ENCODE measurements around the gene RFC2.
"Not testable (repeated sequence)": the region's sequence is repeated elsewhere in the genome, so short reads cannot be mapped to it uniquely, and the experiment has no call there.

RFC2 gene

GRCh38 chr7:74206589-74207120, 47.5 kb downstream of the RFC2 start:
- Histone ChIP-seq H3K4me3 (ENCODE audit: low read length) (no peak overlapping the region), H3K4me1 (ENCODE audit: control insufficient read depth, low read depth, low read length) (no peaks in the 10 kb centered on the region), H3K9me3 (ENCODE audit: control insufficient read depth, low read depth, low read length) (no peaks in the 10 kb centered on the region), H3K9ac (ENCODE audit: low read length) (no peak overlapping the region), H3K36me3 (ENCODE audit: control insufficient read depth, low read depth, low read length) (no peaks in the 10 kb centered on the region), H3K27me3 (ENCODE audit: control insufficient read depth, insufficient read depth, low read length) (no peaks in the 10 kb centered on the region), H3K27ac (ENCODE audit: low read length) (no peak overlapping the region)

- H3K4me1 ChIP-seq (ENCODE audit: control insufficient read depth, low read depth, low read length); H3K9ac ChIP-seq (ENCODE audit: low read length); H3K36me3 ChIP-seq (ENCODE audit: control insufficient read depth, low read depth, low read length); H3K4me3 ChIP-seq (ENCODE audit: low read length); H3K27me3 ChIP-seq (ENCODE audit: control insufficient read depth, insufficient read depth, low read length); H3K9me3 ChIP-seq (ENCODE audit: control insufficient read depth, low read depth, low read length); H3K27ac ChIP-seq (ENCODE audit: low read length): not testable (repeated sequence)
Observed at GRCh38 chr7:74206052-74206451, 48.1 kb downstream of the RFC2 start.

- Histone ChIP-seq H3K4me1 (ENCODE audit: control insufficient read depth, low read depth, low read length) (no peaks in the 10 kb centered on the region), H3K9me3 (ENCODE audit: control insufficient read depth, low read depth, low read length) (no peaks in the 10 kb centered on the region), H3K4me3 (ENCODE audit: low read length) (no peak overlapping the region), H3K27ac (ENCODE audit: low read length) (no peak overlapping the region), H3K36me3 (ENCODE audit: control insufficient read depth, low read depth, low read length) (no peaks in the 10 kb centered on the region), H3K27me3 (ENCODE audit: control insufficient read depth, insufficient read depth, low read length) (no peaks in the 10 kb centered on the region), H3K9ac (ENCODE audit: low read length) (no peak overlapping the region)
Observed at GRCh38 chr7:74203956-74204618, 50.1 kb downstream of the RFC2 start.

- no peak overlapping the region for H3K27ac ChIP-seq (ENCODE audit: low read length)
- no peaks in the 10 kb centered on the region for H3K4me1 ChIP-seq (ENCODE audit: control insufficient read depth, low read depth, low read length)
- no peak overlapping the region for H3K9ac ChIP-seq (ENCODE audit: low read length)
- no peaks in the 10 kb centered on the region for H3K36me3 ChIP-seq (ENCODE audit: control insufficient read depth, low read depth, low read length)
- H3K4me3 ChIP-seq (ENCODE audit: low read length) = no peak overlapping the region
- no peaks in the 10 kb centered on the region for H3K27me3 ChIP-seq (ENCODE audit: control insufficient read depth, insufficient read depth, low read length)
- H3K9me3 ChIP-seq (ENCODE audit: control insufficient read depth, low read depth, low read length) = no peaks in the 10 kb centered on the region
Observed at GRCh38 chr7:74202841-74203556, 51.2 kb downstream of the RFC2 start.

- Histone ChIP-seq H3K27ac (ENCODE audit: low read length) (no peak overlapping the region), H3K36me3 (ENCODE audit: control insufficient read depth, low read depth, low read length) (peaks cover 20% of the 10 kb centered on the region), H3K4me1 (ENCODE audit: control insufficient read depth, low read depth, low read length) (no peaks in the 10 kb centered on the region), H3K27me3 (ENCODE audit: control insufficient read depth, insufficient read depth, low read length) (no peaks in the 10 kb centered on the region), H3K9me3 (ENCODE audit: control insufficient read depth, low read depth, low read length) (no peaks in the 10 kb centered on the region), H3K4me3 (ENCODE audit: low read length) (no peak overlapping the region), H3K9ac (ENCODE audit: low read length) (no peak overlapping the region)
Observed at GRCh38 chr7:74199551-74200355, 54.4 kb downstream of the RFC2 start.

GRCh38 chr7:74197449-74198124, 56.6 kb downstream of the RFC2 start:
- Histone ChIP-seq H3K4me1 (ENCODE audit: control insufficient read depth, low read depth, low read length) (no peaks in the 10 kb centered on the region), H3K27me3 (ENCODE audit: control insufficient read depth, insufficient read depth, low read length) (no peaks in the 10 kb centered on the region), H3K9ac (ENCODE audit: low read length) (no peak overlapping the region), H3K9me3 (ENCODE audit: control insufficient read depth, low read depth, low read length) (no peaks in the 10 kb centered on the region), H3K36me3 (ENCODE audit: control insufficient read depth, low read depth, low read length) (peaks cover 41% of the 10 kb centered on the region), H3K27ac (ENCODE audit: low read length) (no peak overlapping the region), H3K4me3 (ENCODE audit: low read length) (no peak overlapping the region)

- not testable (repeated sequence) for H3K9me3 ChIP-seq (ENCODE audit: control insufficient read depth, low read depth, low read length); H3K27me3 ChIP-seq (ENCODE audit: control insufficient read depth, insufficient read depth, low read length); H3K4me1 ChIP-seq (ENCODE audit: control insufficient read depth, low read depth, low read length); H3K27ac ChIP-seq (ENCODE audit: low read length); H3K9ac ChIP-seq (ENCODE audit: low read length); H3K4me3 ChIP-seq (ENCODE audit: low read length)
- H3K36me3 ChIP-seq (ENCODE audit: control insufficient read depth, low read depth, low read length) = peaks cover 56% of the 10 kb centered on the region
Observed at GRCh38 chr7:74195968-74196654, 58.1 kb downstream of the RFC2 start.

- not testable (repeated sequence) for H3K27ac ChIP-seq (ENCODE audit: low read length); H3K27me3 ChIP-seq (ENCODE audit: control insufficient read depth, insufficient read depth, low read length); H3K9me3 ChIP-seq (ENCODE audit: control insufficient read depth, low read depth, low read length); H3K4me1 ChIP-seq (ENCODE audit: control insufficient read depth, low read depth, low read length); H3K9ac ChIP-seq (ENCODE audit: low read length); H3K4me3 ChIP-seq (ENCODE audit: low read length)
- H3K36me3 ChIP-seq (ENCODE audit: control insufficient read depth, low read depth, low read length) = peaks cover 64% of the 10 kb centered on the region
Observed at GRCh38 chr7:74195139-74195860, 58.9 kb downstream of the RFC2 start.

- no peaks in the 10 kb centered on the region for H3K9me3 ChIP-seq (ENCODE audit: control insufficient read depth, low read depth, low read length)
- no peak overlapping the region for H3K27ac ChIP-seq (ENCODE audit: low read length)
- no peaks in the 10 kb centered on the region for H3K27me3 ChIP-seq (ENCODE audit: control insufficient read depth, insufficient read depth, low read length)
- no peak overlapping the region for H3K9ac ChIP-seq (ENCODE audit: low read length)
- no peak overlapping the region for H3K4me3 ChIP-seq (ENCODE audit: low read length)
- H3K36me3 ChIP-seq (ENCODE audit: control insufficient read depth, low read depth, low read length) = peaks cover 70% of the 10 kb centered on the region
- no peaks in the 10 kb centered on the region for H3K4me1 ChIP-seq (ENCODE audit: control insufficient read depth, low read depth, low read length)
Observed at GRCh38 chr7:74194686-74195085, 59.5 kb downstream of the RFC2 start.

- Histone ChIP-seq H3K27me3 (ENCODE audit: control insufficient read depth, insufficient read depth, low read length) (no peaks in the 10 kb centered on the region), H3K4me1 (ENCODE audit: control insufficient read depth, low read depth, low read length) (no peaks in the 10 kb centered on the region), H3K27ac (ENCODE audit: low read length) (no peak overlapping the region), H3K4me3 (ENCODE audit: low read length) (no peak overlapping the region), H3K9ac (ENCODE audit: low read length) (no peak overlapping the region), H3K36me3 (ENCODE audit: control insufficient read depth, low read depth, low read length) (peaks cover 78% of the 10 kb centered on the region), H3K9me3 (ENCODE audit: control insufficient read depth, low read depth, low read length) (no peaks in the 10 kb centered on the region)
Observed at GRCh38 chr7:74193913-74194312, 60.3 kb downstream of the RFC2 start.

Measured in iPS-18a (cell line).